HL-60/S4 treated with phorbol 12-myristate 13-acetate at 8.2 ng/mL for 4 days and 3 days (cell line): ENCODE results near the gene ACTR2.

Experiments used
- in situ Hi-C: fragments of 300-500 bp; cut with MboI; formaldehyde crosslinking; loops from 2 replicates; pipeline ENCODE4 v1.15.0; 2022; ENCODE audit warnings: low sequenced_read_pairs

Gene ACTR2

GRCh38 chr2:65277791-65278483 lies 50.3 kb downstream of the ACTR2 start:
- in situ Hi-C loops, result no loop called here

GRCh38 chr2:65278531-65278981 lies 50.9 kb downstream of the ACTR2 start:
- in situ Hi-C loops, result no loop called here

- in situ Hi-C loops, result no loop called here
Measured at GRCh38 chr2:65279756-65280155, 52.1 kb downstream of the ACTR2 start.

GRCh38 chr2:65281627-65282351 lies 54.2 kb downstream of the ACTR2 start:
- in situ Hi-C loops, result no loop called here

GRCh38 chr2:65282477-65283053 lies 54.9 kb downstream of the ACTR2 start:
- in situ Hi-C loops, result no loop called here

GRCh38 chr2:65287364-65287763 lies 59.7 kb downstream of the ACTR2 start:
- in situ Hi-C loops, result no loop called here

GRCh38 chr2:65291216-65292105 lies 63.8 kb downstream of the ACTR2 start:
- in situ Hi-C loops, result no loop called here

GRCh38 chr2:65292106-65292400 lies 64.4 kb downstream of the ACTR2 start:
- in situ Hi-C loops, result no loop called here

GRCh38 chr2:65292461-65293011 lies 64.9 kb downstream of the ACTR2 start:
- in situ Hi-C loops, result no loop called here

- in situ Hi-C loops, result no loop called here
Measured at GRCh38 chr2:65293376-65293775, 65.7 kb downstream of the ACTR2 start.

GRCh38 chr2:65294136-65294535 lies 66.5 kb downstream of the ACTR2 start:
- in situ Hi-C loops, result no loop called here

GRCh38 chr2:65294701-65295100 lies 67.1 kb downstream of the ACTR2 start:
- in situ Hi-C loops, result no loop called here

GRCh38 chr2:65296971-65297370 lies 69.3 kb downstream of the ACTR2 start:
- in situ Hi-C loops, result no loop called here

GRCh38 chr2:65297544-65297943 lies 69.9 kb downstream of the ACTR2 start:
- in situ Hi-C loops, result no loop called here

- in situ Hi-C loops, result no loop called here
Measured at GRCh38 chr2:65298089-65298488, 70.5 kb downstream of the ACTR2 start.

GRCh38 chr2:65299246-65299645 lies 71.6 kb downstream of the ACTR2 start:
- in situ Hi-C loops, result no loop called here

GRCh38 chr2:65300134-65300760 lies 72.6 kb downstream of the ACTR2 start:
- in situ Hi-C loops, result no loop called here

- in situ Hi-C loops, result no loop called here
Measured at GRCh38 chr2:65300761-65301711, 73.4 kb downstream of the ACTR2 start.

- in situ Hi-C loops, result no loop called here
Measured at GRCh38 chr2:65305934-65306333, 78.3 kb downstream of the ACTR2 start.
